Keratinocyte (primary cell): ENCODE results near the gene AFF4. TPM values are rescaled to one million over a fixed set of nuclear protein-coding genes. Genes with fewer than 3 reads are reported as not detected.

Source experiments
- DNase-seq: peaks from one replicate; pipeline ENCODE4 v3.0.0-alpha.2; 2011; ENCODE audit warnings: low read depth, missing footprints, low spot score
- FAIRE-seq: peaks from 2 replicates; lab custom pipeline; 2011; peaks lifted over from hg19 to GRCh38; lab: Jason Lieb, UNC
- H2AFZ ChIP-seq: 2 replicates; pipeline ENCODE4 v1.6.0; 2012; ENCODE audit warnings: low read length, control low read depth, inconsistent platforms; ENCODE audit not compliant: control insufficient read depth
- H3K27ac ChIP-seq: 2 replicates; pipeline ENCODE4 v1.5.1; 2011; ENCODE audit warnings: low read length; ENCODE audit not compliant: control insufficient read depth, insufficient read depth
- H3K27me3 ChIP-seq: 3 replicates; pipeline ENCODE4 v1.6.0; 2011; ENCODE audit warnings: low read length; ENCODE audit not compliant: control insufficient read depth, insufficient read depth; ENCODE audit errors: extremely low read depth
- H3K36me3 ChIP-seq, 2 experiments: 2 replicates in 1 of 2; 3 replicates in 1 of 2; pipeline ENCODE4 v1.5.1; 2011; ENCODE audit warnings: low read length in 2 of 2, mild to moderate bottlenecking in 1 of 2; ENCODE audit not compliant: control insufficient read depth in 2 of 2, insufficient read depth in 2 of 2; ENCODE audit errors: extremely low read depth in 1 of 2
- H3K4me1 ChIP-seq: 3 replicates; pipeline ENCODE4 v1.5.1; 2011; ENCODE audit warnings: low read length; ENCODE audit not compliant: control insufficient read depth, insufficient read depth; ENCODE audit errors: extremely low read depth
- H3K4me2 ChIP-seq: 3 replicates; pipeline ENCODE4 v1.6.0; 2011; ENCODE audit warnings: low read depth, low read length; ENCODE audit not compliant: control insufficient read depth, insufficient read depth; ENCODE audit errors: extremely low read depth
- H3K4me3 ChIP-seq, 3 experiments: fragments of 200-600 bp in 1 of 3; sonication (generic) in 1 of 3; 2 replicates in 2 of 3; 3 replicates in 1 of 3; pipeline ENCODE4 v1.5.1; 2011 to 2016; ENCODE audit warnings: low read length in 3 of 3, mild to moderate bottlenecking in 3 of 3, control low read depth in 2 of 3, inconsistent platforms in 1 of 3, low read depth in 1 of 3, mixed read lengths in 1 of 3, mixed run types in 1 of 3, moderate library complexity in 1 of 3; ENCODE audit not compliant: control insufficient read depth in 2 of 3, insufficient read depth in 2 of 3; ENCODE audit errors: extremely low read depth in 1 of 3
- H3K79me2 ChIP-seq: 2 replicates; pipeline ENCODE4 v1.6.0; 2012; ENCODE audit warnings: low read length; ENCODE audit not compliant: control insufficient read depth, insufficient read depth
- H3K9ac ChIP-seq: 3 replicates; pipeline ENCODE4 v1.6.0; 2011; ENCODE audit warnings: low read length; ENCODE audit not compliant: control insufficient read depth, insufficient read depth; ENCODE audit errors: extremely low read depth
- H3K9me1 ChIP-seq: 3 replicates; pipeline ENCODE4 v1.6.0; 2011; ENCODE audit warnings: low read length; ENCODE audit not compliant: control insufficient read depth, insufficient read depth; ENCODE audit errors: extremely low read depth
- H3K9me3 ChIP-seq: 2 replicates; pipeline ENCODE4 v1.5.1; 2012; ENCODE audit warnings: low read depth, low read length; ENCODE audit not compliant: control insufficient read depth
- H4K20me1 ChIP-seq: 3 replicates; pipeline ENCODE4 v1.6.0; 2011; ENCODE audit warnings: low read length; ENCODE audit not compliant: control insufficient read depth, insufficient read depth; ENCODE audit errors: extremely low read depth
- EZH2 ChIP-seq: IDR thresholded peaks from one replicate; pipeline ENCODE4 v1.6.1; 2012; ENCODE audit warnings: inconsistent platforms, mild to moderate bottlenecking, low read length, moderate library complexity
- dilution Hi-C: fragments of 300-500 bp; cut with MboI; formaldehyde crosslinking; loops from one replicate; pipeline ENCODE4 v1.7.0; 2020; ENCODE audit warnings: low sequenced_read_pairs; ENCODE audit not compliant: extremely low pct_ligation_motif_present
- polyA plus RNA-seq, 5 experiments: library from polyadenylated mRNA; depleted of rRNA in 3 of 5; stranded (reverse) in 3 of 5; stranded (forward) in 1 of 5; unstranded in 1 of 5; fragments of >200 nt; gene quantifications; 1 replicate in 1 of 5; 2 replicates in 3 of 5; 3 replicates in 1 of 5; pipeline versions ENCODE4 v1.2.1 to v1.2.3, GENCODE V29; 2011 to 2012; ENCODE audit warnings: missing spikeins in 2 of 5, low read depth in 1 of 5, low replicate concordance in 1 of 5
- TF ChIP-seq, protein P1 (sequence below), 3 experiments: IDR thresholded peaks in 1 of 3; conservative IDR thresholded peaks in 1 of 3; optimal IDR thresholded peaks in 1 of 3; 2 replicates in 2 of 3; 3 replicates in 1 of 3; pipeline versions ENCODE3 to v1.5.1; 2011; ENCODE audit warnings: low read length in 3 of 3, mild to moderate bottlenecking in 3 of 3, moderate library complexity in 2 of 3, control low read depth in 1 of 3, inconsistent platforms in 1 of 3; ENCODE audit not compliant: insufficient read depth in 2 of 3; ENCODE audit errors: extremely low read depth in 1 of 3

The AFF4 gene
- polyA plus RNA-seq, 1 donor (not counting 4 experiments of a cell fraction or from before 2014, with no cell fraction given), result 51.3 TPM

GRCh38 chr5:132890817-132891216 lies 72.6 kb downstream of the AFF4 start:
- dilution Hi-C loops, result no loop called here
- no peaks in the 10 kb centered on the region for H3K4me1 ChIP-seq
- H3K36me3 ChIP-seq, result peaks cover 34 to 40% of the 10 kb centered on the region in 2 experiments

GRCh38 chr5:132889501-132889900 lies 73.9 kb downstream of the AFF4 start:
- Histone ChIP-seq H3K9ac (no peak overlapping the region), H4K20me1 (no peaks in the 10 kb centered on the region), H3K9me1 (no peaks in the 10 kb centered on the region), H3K4me2 (no peak overlapping the region), H3K4me3 (no peak overlapping the region), H2AFZ (no peak overlapping the region), H3K27me3 (no peaks in the 10 kb centered on the region), H3K27ac (no peak overlapping the region), H3K79me2 (peaks cover 2% of the 10 kb centered on the region), H3K9me3 (no peaks in the 10 kb centered on the region), H3K4me1 (no peaks in the 10 kb centered on the region), H3K36me3 (peaks cover 32 to 41% of the 10 kb centered on the region in 2 experiments)
- DNase-seq (no peak), FAIRE-seq (no peak)
- dilution Hi-C loops, result no loop called here
- TF ChIP-seq, protein P1, sequence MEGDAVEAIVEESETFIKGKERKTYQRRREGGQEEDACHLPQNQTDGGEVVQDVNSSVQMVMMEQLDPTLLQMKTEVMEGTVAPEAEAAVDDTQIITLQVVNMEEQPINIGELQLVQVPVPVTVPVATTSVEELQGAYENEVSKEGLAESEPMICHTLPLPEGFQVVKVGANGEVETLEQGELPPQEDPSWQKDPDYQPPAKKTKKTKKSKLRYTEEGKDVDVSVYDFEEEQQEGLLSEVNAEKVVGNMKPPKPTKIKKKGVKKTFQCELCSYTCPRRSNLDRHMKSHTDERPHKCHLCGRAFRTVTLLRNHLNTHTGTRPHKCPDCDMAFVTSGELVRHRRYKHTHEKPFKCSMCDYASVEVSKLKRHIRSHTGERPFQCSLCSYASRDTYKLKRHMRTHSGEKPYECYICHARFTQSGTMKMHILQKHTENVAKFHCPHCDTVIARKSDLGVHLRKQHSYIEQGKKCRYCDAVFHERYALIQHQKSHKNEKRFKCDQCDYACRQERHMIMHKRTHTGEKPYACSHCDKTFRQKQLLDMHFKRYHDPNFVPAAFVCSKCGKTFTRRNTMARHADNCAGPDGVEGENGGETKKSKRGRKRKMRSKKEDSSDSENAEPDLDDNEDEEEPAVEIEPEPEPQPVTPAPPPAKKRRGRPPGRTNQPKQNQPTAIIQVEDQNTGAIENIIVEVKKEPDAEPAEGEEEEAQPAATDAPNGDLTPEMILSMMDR (optimal IDR thresholded peaks at IDR 0.05 in 1 of 3, IDR thresholded peaks at IDR 0.05 in 1 of 3, conservative IDR thresholded peaks at IDR 0.05 in 1 of 3; ENCODE audit: extremely low read depth in 1 of 3, insufficient read depth in 2 of 3, low read length in 3 of 3), result no peak

More at GRCh38 chr5:132890817-132891216, 72.6 kb downstream of the AFF4 start:
- Histone ChIP-seq H3K4me2 (no peak overlapping the region), H4K20me1 (no peaks in the 10 kb centered on the region), H3K9ac (no peak overlapping the region), H3K9me1 (no peaks in the 10 kb centered on the region), H3K27me3 (no peaks in the 10 kb centered on the region), H2AFZ (no peak overlapping the region), H3K9me3 (no peaks in the 10 kb centered on the region), H3K79me2 (peaks cover 2% of the 10 kb centered on the region), H3K4me3 (no peak overlapping the region), H3K27ac (no peak overlapping the region)
- no peak for DNase-seq
- FAIRE-seq, result no peak
- TF ChIP-seq EZH2, result no peak
- TF ChIP-seq, protein P1 (optimal IDR thresholded peaks at IDR 0.05 in 1 of 3, IDR thresholded peaks at IDR 0.05 in 1 of 3, conservative IDR thresholded peaks at IDR 0.05 in 1 of 3; ENCODE audit: extremely low read depth in 1 of 3, insufficient read depth in 2 of 3, low read length in 3 of 3), result no peak
